K562 (cell line): ENCODE data around the gene REP15. TPM values are rescaled to one million over a fixed set of nuclear protein-coding genes. Genes with fewer than 3 reads are reported as not detected.

Source experiments
- ATAC-seq: fragments of 200-7000 bp; cut with Tn5 transposase; 3 replicates; pipeline ENCODE4 v1.9.1; 2020; ENCODE audit warnings: moderate library complexity
- BruUV-seq: library from RNA; stranded (reverse); fragments of 400-500 nt; replicated peaks from 2 replicates; lab custom pipeline; 2021; lab: Mats Ljungman, UMichigan
- CTCF ChIA-PET: fragments of 300-600 bp; formaldehyde crosslinking; extraction: SDS; loops from one replicate; lab custom pipeline; 2021; ENCODE audit warnings: low intra/inter-chr PET ratio; lab: Yijun Ruan, JAX
- POLR2A ChIA-PET: fragments of 300-600, 350-650 bp; sonication (Branson Sonifier 250); formaldehyde crosslinking; extraction: SDS; loops from one replicate; lab custom pipeline; 2021; ENCODE audit warnings: antibody characterized with exemption, inconsistent platforms; lab: Yijun Ruan, JAX
- DNase-seq, 4 experiments: peaks; one replicate each; pipeline versions ENCODE4 v3.0.0 to v3.0.0-alpha.2; 2011 to 2018; ENCODE audit warnings: low spot score in 3 of 4, mixed read lengths in 3 of 4; ENCODE audit errors: extremely low read depth in 1 of 4
- FAIRE-seq: peaks from 2 replicates; lab custom pipeline; 2011; peaks lifted over from hg19 to GRCh38; lab: Jason Lieb, UNC
- H2AFZ ChIP-seq: 2 replicates; pipeline ENCODE4 v1.6.0; 2011; ENCODE audit warnings: low read depth, low read length, control low read depth, inconsistent platforms
- H3K27ac ChIP-seq: fragments of 200-600 bp; 3 replicates; pipeline ENCODE4 v1.8.0; 2011; ENCODE audit warnings: low read depth, mild to moderate bottlenecking, control low read depth, inconsistent platforms, low read length, moderate library complexity, mixed read lengths; ENCODE audit errors: extremely low read depth
- H3K27me3 ChIP-seq, 2 experiments: fragments of 300-600 bp in 1 of 2; 2 replicates in 1 of 2; 3 replicates in 1 of 2; pipeline versions ENCODE4 v1.6.0 to v1.8.0; 2011; ENCODE audit warnings: inconsistent platforms in 2 of 2, low read length in 2 of 2, mild to moderate bottlenecking in 1 of 2, mixed read lengths in 1 of 2, moderate library complexity in 1 of 2; ENCODE audit not compliant: control insufficient read depth in 2 of 2, insufficient read depth in 2 of 2
- H3K36me3 ChIP-seq: fragments of 300-600 bp; 3 replicates; pipeline ENCODE4 v1.8.0; 2011; ENCODE audit warnings: mild to moderate bottlenecking, low read length, inconsistent platforms; ENCODE audit not compliant: control insufficient read depth, insufficient read depth
- H3K4me1 ChIP-seq, 2 experiments: fragments of 200-600 bp in 1 of 2; replicated peaks in 1 of 2; 2 replicates in 1 of 2; 3 replicates in 1 of 2; pipeline versions ENCODE4 v1.5.1 to v1.8.0; 2011; ENCODE audit warnings: inconsistent platforms in 2 of 2, low read length in 2 of 2, mild to moderate bottlenecking in 1 of 2, mixed read lengths in 1 of 2, moderate library complexity in 1 of 2; ENCODE audit not compliant: control insufficient read depth in 2 of 2, insufficient read depth in 2 of 2
- H3K4me2 ChIP-seq: 2 replicates; pipeline ENCODE4 v1.6.1; 2011; ENCODE audit warnings: low read length, control low read depth, inconsistent platforms, mixed read lengths; ENCODE audit not compliant: insufficient read depth
- H3K4me3 ChIP-seq: fragments of 200-600 bp; sonication (generic), shearing (Covaris generic); 2 replicates; pipeline ENCODE4 v1.5.1; 2016; ENCODE audit warnings: control low read depth, inconsistent platforms
- H3K79me2 ChIP-seq: fragments of 200-600 bp; 3 replicates; pipeline ENCODE4 v1.8.0; 2011; ENCODE audit warnings: low read length, inconsistent platforms; ENCODE audit not compliant: control insufficient read depth, insufficient read depth
- H3K9ac ChIP-seq, 2 experiments: 2 replicates each; pipeline versions ENCODE4 v1.6.0 to v1.6.1; 2011; ENCODE audit warnings: low read depth in 2 of 2, low read length in 2 of 2, control low read depth in 1 of 2, inconsistent platforms in 1 of 2, mild to moderate bottlenecking in 1 of 2, mixed read lengths in 1 of 2; ENCODE audit not compliant: insufficient read depth in 1 of 2
- H3K9me1 ChIP-seq: one replicate; pipeline ENCODE4 v1.6.0; 2011; ENCODE audit warnings: inconsistent platforms, mild to moderate bottlenecking, low read length, moderate library complexity; ENCODE audit not compliant: control insufficient read depth, insufficient read depth
- H3K9me3 ChIP-seq: replicated peaks from 2 replicates; pipeline ENCODE4 v1.5.1; 2011; ENCODE audit warnings: low read depth, low read length, inconsistent platforms; ENCODE audit not compliant: control insufficient read depth, insufficient read depth
- H4K20me1 ChIP-seq: replicated peaks from 2 replicates; pipeline ENCODE4 v1.6.1; 2011; ENCODE audit warnings: low read length, inconsistent platforms, mixed read lengths; ENCODE audit not compliant: control insufficient read depth, insufficient read depth
- ARID3B ChIP-seq: fragments of 250-450 bp; sonication (Bioruptor Pico); IDR thresholded peaks from 2 replicates; pipeline ENCODE4 v1.4.0; 2020; ENCODE audit warnings: borderline replicate concordance
- E2F4 ChIP-seq: sonication (generic); formaldehyde crosslinking; IDR thresholded peaks from 2 replicates; pipeline ENCODE4 v1.8.0; 2022; ENCODE audit warnings: mild to moderate bottlenecking, low read depth, missing genetic modification reagents
- E2F6 ChIP-seq, 2 experiments: IDR thresholded peaks; 2 replicates each; pipeline ENCODE4 v1.6.1; 2011; ENCODE audit warnings: borderline replicate concordance in 1 of 2, control low read depth in 1 of 2, low read depth in 1 of 2, low read length in 1 of 2, mild to moderate bottlenecking in 1 of 2, mixed read lengths in 1 of 2, moderate library complexity in 1 of 2; ENCODE audit not compliant: insufficient read depth in 1 of 2, insufficient read length in 1 of 2, poor library complexity in 1 of 2, severe bottlenecking in 1 of 2; ENCODE audit errors: extremely low read depth in 1 of 2
- EP300 ChIP-seq: IDR thresholded peaks from 2 replicates; pipeline ENCODE4 v1.6.1; 2012; ENCODE audit warnings: low read length, improper control_type of control experiment
- FOXJ2 ChIP-seq: fragments of 200-800 bp; sonication (Bioruptor generic); IDR thresholded peaks from 2 replicates; pipeline ENCODE4 v1.6.1; 2016; ENCODE audit warnings: missing genetic modification characterization, missing compliant biosample characterization
- FOXJ3 ChIP-seq: sonication (generic); formaldehyde crosslinking; IDR thresholded peaks from 2 replicates; pipeline ENCODE4 v1.4.0; 2020; ENCODE audit warnings: mild to moderate bottlenecking, missing genetic modification reagents
- GTF2A2 ChIP-seq: IDR thresholded peaks from 2 replicates; pipeline ENCODE4 v1.6.1; 2016; ENCODE audit warnings: mild to moderate bottlenecking, missing genetic modification characterization, missing compliant biosample characterization
- HBP1 ChIP-seq: fragments of 450-650 bp; formaldehyde crosslinking; IDR thresholded peaks from 2 replicates; pipeline ENCODE4 v1.4.0; 2022; ENCODE audit warnings: missing genetic modification characterization
- HNRNPK ChIP-seq: fragments of 200-400 bp; formaldehyde crosslinking; IDR thresholded peaks from one replicate; pipeline ENCODE4 v1.6.1; 2018; ENCODE audit warnings: mild to moderate bottlenecking, low read depth, low read length; ENCODE audit not compliant: poor library complexity, severe bottlenecking
- IRF1 ChIP-seq: sonication (generic); formaldehyde crosslinking; IDR thresholded peaks from 2 replicates; pipeline ENCODE4 v1.8.0; 2022; ENCODE audit warnings: missing genetic modification reagents, mild to moderate bottlenecking, borderline replicate concordance
- PML ChIP-seq: IDR thresholded peaks from 2 replicates; pipeline ENCODE4 v1.6.1; 2012; ENCODE audit warnings: low read length, inconsistent platforms
- RAD21 ChIP-seq, 2 experiments: fragments of 250-450 bp in 1 of 2; fragments of 450-650 bp in 1 of 2; sonication (Bioruptor Pico) in 1 of 2; formaldehyde crosslinking in 1 of 2; IDR thresholded peaks in 1 of 2; conservative IDR thresholded peaks in 1 of 2; 2 replicates each; pipeline versions ENCODE4 v1.4.0 to v1.8.0; 2020 to 2022; ENCODE audit warnings: mild to moderate bottlenecking in 2 of 2, moderate library complexity in 1 of 2
- RNF2 ChIP-seq: sonication (generic); IDR thresholded peaks from 2 replicates; pipeline ENCODE4 v1.6.1; 2016
- SRF ChIP-seq, 2 experiments: fragments of 250-450, 450-650 bp in 1 of 2; sonication (Bioruptor Pico) in 1 of 2; sonication (generic) in 1 of 2; formaldehyde crosslinking; IDR thresholded peaks; 2 replicates each; pipeline versions ENCODE4 v1.5.0 to v1.5.1; 2020 to 2022; ENCODE audit warnings: mild to moderate bottlenecking in 1 of 2, missing genetic modification reagents in 1 of 2
- STAT5B ChIP-seq: fragments of 250-450 bp; sonication (Bioruptor Pico); IDR thresholded peaks from 2 replicates; pipeline ENCODE4 v1.8.0; 2021; ENCODE audit warnings: mild to moderate bottlenecking, inconsistent platforms
- ZNF551 ChIP-seq: fragments of 250-450 bp; sonication (Bioruptor Pico); IDR thresholded peaks from 2 replicates; pipeline ENCODE4 v1.5.0; 2021; ENCODE audit warnings: mild to moderate bottlenecking, moderate library complexity
- WGBS: fragments of 100-300 bp; shearing (Covaris generic); methylation state at CpG from one replicate; pipeline ENCODE4 v1.1.6; 2016; ENCODE audit warnings: low coverage, mixed read lengths; ENCODE audit not compliant: insufficient coverage; ENCODE audit errors: missing lambda C conversion rate; 5-methylcytosine and 5-hydroxymethylcytosine counted together
- in situ Hi-C: fragments of 300-500 bp; cut with MboI; formaldehyde crosslinking; loops from 4 replicates; pipeline ENCODE4 v1.15.0; 2018; ENCODE audit warnings: inconsistent platforms, mixed read lengths
- intact Hi-C: fragments of 100-400 bp; cut with micrococcal nuclease; formaldehyde crosslinking; loops from 2 replicates; pipeline ENCODE4 v1.14.2; 2022
- polyA plus RNA-seq, 8 experiments: library from polyadenylated mRNA; depleted of rRNA in 4 of 8; stranded (reverse) in 5 of 8; unstranded in 3 of 8; fragments of >200 nt; fragmentation: Nextera tagmentation in 2 of 8; fragmentation: Illumina TruSeq in 1 of 8; extraction: Ambion mirVana in 2 of 8; extraction: Trizol in 1 of 8; gene quantifications; 2 replicates each; pipeline versions ENCODE4 v1.2.1 to v1.2.3, GENCODE V29; 2011 to 2014; ENCODE audit warnings: inconsistent platforms in 1 of 8, missing spikeins in 1 of 8
- total RNA-seq, 7 experiments: library from RNA; depleted of rRNA in 6 of 7; stranded (reverse); fragments of >200 nt in 6 of 7; fragmentation: Illumina TruSeq in 2 of 7; extraction: Trizol in 2 of 7; gene quantifications; 2 replicates each; pipeline versions ENCODE4 v1.2.1 to v1.2.3, GENCODE V29; 2011 to 2021; ENCODE audit warnings: low replicate concordance in 1 of 7

The REP15 gene
- total and polyA plus RNA-seq, 9 of the 15 experiments (the other 6 are each of a cell fraction or from before 2014, with no cell fraction given) = not detected

GRCh38 chr12:27650011-27650410 is 46.2 kb upstream of the REP15 start:
- Histone ChIP-seq H3K4me1 (no peaks in the 10 kb centered on the region), H3K4me3 (no peak overlapping the region), H3K27me3 (no peaks in the 10 kb centered on the region), H4K20me1 (no peaks in the 10 kb centered on the region), H3K79me2 (no peaks in the 10 kb centered on the region), H2AFZ (no peak overlapping the region), H3K27ac (no peak overlapping the region), H3K9me1 (no peaks in the 10 kb centered on the region), H3K9ac (no peak overlapping the region), H3K9me3 (no peaks in the 10 kb centered on the region), H3K36me3 (no peaks in the 10 kb centered on the region), H3K4me2 (no peak overlapping the region)
- intact Hi-C loops = loop anchor here (5.0 kb wide), 1 partner anchor 52 kb away; no protein-coding TSS in a partner anchor
- in situ Hi-C loops = no loop called here
- WGBS = 12% methylated on average over 1 of the region's 1 CpG
- CTCF ChIA-PET = no interaction called here
- POLR2A ChIA-PET = interaction anchor here (0.6 kb wide), 1 partner anchor 389 kb away, joined by 3 read pairs; no protein-coding TSS in a partner anchor
- BruUV-seq = no TSS peak
- ATAC-seq (no peak), DNase-seq (no peak), FAIRE-seq (no peak)
- no peak for TF ChIP-seq ARID3B (CRISPR knock-in tag)
- no peak for TF ChIP-seq FOXJ2 (tag)
- no peak for TF ChIP-seq IRF1 (CRISPR knock-in tag)
- no peak for TF ChIP-seq HBP1 (CRISPR knock-in tag)
- no peak for TF ChIP-seq PML
- no peak for TF ChIP-seq RAD21 (CRISPR knock-in tag; conservative IDR thresholded peaks at IDR 0.05 in 1 of 2, IDR thresholded peaks at IDR 0.05 in 1 of 2)
- TF ChIP-seq ZNF551 (CRISPR knock-in tag) = no peak
- no peak for TF ChIP-seq EP300
- TF ChIP-seq E2F6 (IDR thresholded peaks at IDR 0.05; ENCODE audit: borderline replicate concordance in 1 of 2, extremely low read depth in 1 of 2, insufficient read depth in 1 of 2, insufficient read length in 1 of 2, low read depth in 1 of 2, low read length in 1 of 2, poor library complexity in 1 of 2, severe bottlenecking in 1 of 2) = no peak
- TF ChIP-seq GTF2A2 (tag) = no peak
- no peak for TF ChIP-seq SRF (CRISPR knock-in tag; IDR thresholded peaks at IDR 0.05)
- no peak for TF ChIP-seq FOXJ3 (CRISPR knock-in tag)
- TF ChIP-seq HNRNPK = no peak
- no peak for TF ChIP-seq E2F4 (CRISPR knock-in tag)
- TF ChIP-seq STAT5B (CRISPR knock-in tag) = no peak
- TF ChIP-seq RNF2 = no peak
